ENCODE data around the gene KRTAP10-11. TPM values are rescaled to one million over a fixed set of nuclear protein-coding genes. Genes with fewer than 3 reads are reported as not detected.

The KRTAP10-11 gene
- polyA plus RNA-seq, 2 of the 4 experiments (the other 2 are of a cell fraction): not detected

GRCh38 chr21:44691686-44692085, 45.5 kb downstream of the KRTAP10-11 start:
- POLR2A ChIA-PET: no interaction called here
- ATAC-seq (no peak), DNase-seq (ENCODE audit: low read depth in 1 of 2, low spot score in 1 of 2) (no peak), FAIRE-seq (no peak)
- H3K27ac ChIP-seq: no peak overlapping the region
- no peak overlapping the region for H3K4me3 ChIP-seq
- no peaks in the 10 kb centered on the region for H3K4me1 ChIP-seq
- H3K4me2 ChIP-seq: no peak overlapping the region
- TF ChIP-seq KDM5A (IDR thresholded peaks at IDR 0.05) (no peak), EP300 (IDR thresholded peaks at IDR 0.05) (no peak), SMC3 (IDR thresholded peaks at IDR 0.05) (no peak), CBX8 (IDR thresholded peaks at IDR 0.05) (no peak), PBX3 (IDR thresholded peaks at IDR 0.05) (no peak), HMGXB4 (CRISPR knock-in tag; IDR thresholded peaks at IDR 0.05; ENCODE audit: borderline replicate concordance) (no peak), RCOR1 (IDR thresholded peaks at IDR 0.05; ENCODE audit: low read depth, low read length) (no peak), USF2 (IDR thresholded peaks at IDR 0.05) (no peak), HOXA7 (CRISPR knock-in tag; IDR thresholded peaks at IDR 0.05) (no peak), MAFK (IDR thresholded peaks at IDR 0.05; ENCODE audit: partially characterized antibody) (no peak), HOXB5 (CRISPR knock-in tag; IDR thresholded peaks at IDR 0.05) (no peak), HES2 (IDR thresholded peaks at IDR 0.05) (no peak), ZNF302 (CRISPR knock-in tag; IDR thresholded peaks at IDR 0.05) (no peak), TP53 (CRISPR knock-in tag; IDR thresholded peaks at IDR 0.05) (no peak), MAX (IDR thresholded peaks at IDR 0.05) (no peak), CTCF (IDR thresholded peaks at IDR 0.05) (no peak)
- CTCF ChIA-PET: no interaction called here
- WGBS (ENCODE audit: missing lambda C conversion rate): 0% methylated on average over 2 of the region's 2 CpGs
- peaks cover 14% of the 10 kb centered on the region; the same call in 2 of the 3 replicates for H3K9me3 ChIP-seq

- TF ChIP-seq CHD2 (IDR thresholded peaks at IDR 0.05; ENCODE audit: low read length, partially characterized antibody) (no peak), ZNF302 (CRISPR knock-in tag; IDR thresholded peaks at IDR 0.05) (no peak), NFE2L2 (conservative IDR thresholded peaks at IDR 0.05; ENCODE audit: low read length) (no peak), POLR2A (IDR thresholded peaks at IDR 0.05; ENCODE audit: low read length) (no peak), CBX8 (IDR thresholded peaks at IDR 0.05) (no peak), GATA3 (IDR thresholded peaks at IDR 0.05; ENCODE audit: borderline replicate concordance) (no peak), MAZ (IDR thresholded peaks at IDR 0.05; ENCODE audit: borderline replicate concordance, low read depth, low read length) (no peak), RFX5 (IDR thresholded peaks at IDR 0.05) (no peak), EHMT2 (IDR thresholded peaks at IDR 0.05; ENCODE audit: low read depth) (no peak), PHF8 (IDR thresholded peaks at IDR 0.05; ENCODE audit: borderline replicate concordance, low read depth) (no peak), USF2 (IDR thresholded peaks at IDR 0.05) (no peak), KDM5A (IDR thresholded peaks at IDR 0.05) (no peak), CEBPB (IDR thresholded peaks at IDR 0.05) (no peak), BHLHE40 (IDR thresholded peaks at IDR 0.05; ENCODE audit: low read depth, low read length) (no peak)
- no peak for DNase-seq (ENCODE audit: low read depth in 1 of 2, low spot score in 1 of 2)
- H3K27ac ChIP-seq: no peak overlapping the region
- no peaks in the 10 kb centered on the region for H3K4me1 ChIP-seq
- ChIA-PET CTCF (no interaction called here), POLR2A (no interaction called here)
- 34% methylated on average over 2 of the region's 2 CpGs for WGBS (ENCODE audit: missing lambda C conversion rate)
- H3K9me3 ChIP-seq: peaks cover 14% of the 10 kb centered on the region; the same call in 2 of the 3 replicates
- no peak for ATAC-seq
- H3K4me3 ChIP-seq: no peak overlapping the region
- FAIRE-seq: no peak
- no peak overlapping the region for H3K4me2 ChIP-seq
These were observed 46.7 kb downstream of the KRTAP10-11 start for GRCh38 chr21:44692798-44693512.

Measured in A549 (cell line).